Embryonic facial prominence (tissue), 1 donor: ENCODE results near the gene ASIP.
"Not testable (repeated sequence)": the region's sequence is repeated elsewhere in the genome, so short reads cannot be mapped to it uniquely, and the experiment has no call there.

Experiments
- DNase-seq: peaks from one replicate; pipeline ENCODE4 v3.0.0-alpha.2; 2016; ENCODE audit errors: extremely low spot score

ASIP gene

GRCh38 chr20:34285450-34285849 lies 44.2 kb downstream of the ASIP start:
- DNase-seq = no peak

DNA sequence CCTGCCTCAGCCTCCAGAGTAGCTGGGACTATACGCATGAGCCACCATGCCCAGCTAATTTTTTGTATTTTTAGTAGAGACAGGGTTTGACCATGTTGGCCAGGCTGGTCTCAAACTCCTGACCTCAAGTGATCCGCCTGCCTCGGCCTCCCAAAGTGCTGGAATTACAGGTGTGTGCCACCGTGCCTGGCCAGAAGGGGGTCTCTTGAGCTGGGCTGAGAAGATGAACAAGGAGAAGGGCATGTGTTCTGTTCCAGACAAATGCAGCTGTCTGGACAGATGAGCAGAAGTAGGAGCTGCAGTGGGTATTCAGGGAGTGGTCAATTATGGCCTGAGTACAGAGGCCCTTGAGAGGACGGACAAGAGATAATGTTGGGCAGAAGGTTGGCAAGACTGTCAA lies 46.3 kb downstream of the ASIP start:
- not testable (repeated sequence) for DNase-seq

DNA sequence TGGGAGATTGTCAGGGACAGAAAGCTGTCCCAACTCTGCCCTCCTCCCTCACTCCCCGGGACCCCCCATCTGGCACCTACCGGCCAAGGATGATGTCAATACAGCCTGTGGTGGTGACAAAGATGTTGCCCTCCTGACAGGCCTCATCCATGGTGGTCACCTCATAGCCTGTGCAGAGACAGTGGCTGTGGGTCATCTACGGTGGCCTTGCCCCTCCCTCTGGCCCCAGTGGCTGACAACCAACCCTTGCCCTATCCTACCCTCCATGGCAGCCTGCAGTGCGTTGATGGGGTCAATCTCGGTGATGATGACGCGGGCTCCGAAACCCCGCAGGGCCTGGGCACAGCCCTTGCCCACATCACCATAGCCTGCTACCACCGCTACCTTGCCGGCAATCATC lies 49.2 kb downstream of the ASIP start:
- DNase-seq = no peak

- DNase-seq = no peak
Measured at GRCh38 chr20:34292496-34292895, 51.3 kb downstream of the ASIP start.

GRCh38 chr20:34293119-34293518 lies 51.9 kb downstream of the ASIP start:
- DNase-seq = no peak

DNA sequence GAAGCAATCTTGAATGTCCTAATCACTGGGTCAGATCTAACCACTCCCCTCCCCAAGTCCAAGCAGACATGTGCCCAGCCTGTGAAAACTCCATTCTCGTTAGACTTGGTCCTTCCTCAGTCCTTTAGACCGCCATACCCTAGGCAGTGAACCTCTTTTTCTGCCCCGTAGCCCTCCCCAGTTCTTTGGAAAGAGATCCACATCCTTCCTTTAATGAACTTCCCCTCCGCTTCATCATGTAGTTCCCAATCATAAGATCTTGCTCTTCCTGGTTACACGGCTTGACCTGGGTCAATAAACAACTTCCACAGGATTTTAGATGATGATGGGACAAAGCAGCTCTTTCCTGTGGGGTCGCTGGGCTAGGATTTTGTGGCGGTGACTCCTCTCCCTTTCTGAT lies 52.4 kb downstream of the ASIP start:
- no peak for DNase-seq

- no peak for DNase-seq
Measured at GRCh38 chr20:34294563-34294962, 53.3 kb downstream of the ASIP start.

- DNase-seq = no peak
Measured at GRCh38 chr20:34295284-34295683, 54.1 kb downstream of the ASIP start.

GRCh38 chr20:34296468-34296867 lies 55.2 kb downstream of the ASIP start:
- DNase-seq = no peak

GRCh38 chr20:34298294-34298784 lies 57.1 kb downstream of the ASIP start:
- not testable (repeated sequence) for DNase-seq

DNA sequence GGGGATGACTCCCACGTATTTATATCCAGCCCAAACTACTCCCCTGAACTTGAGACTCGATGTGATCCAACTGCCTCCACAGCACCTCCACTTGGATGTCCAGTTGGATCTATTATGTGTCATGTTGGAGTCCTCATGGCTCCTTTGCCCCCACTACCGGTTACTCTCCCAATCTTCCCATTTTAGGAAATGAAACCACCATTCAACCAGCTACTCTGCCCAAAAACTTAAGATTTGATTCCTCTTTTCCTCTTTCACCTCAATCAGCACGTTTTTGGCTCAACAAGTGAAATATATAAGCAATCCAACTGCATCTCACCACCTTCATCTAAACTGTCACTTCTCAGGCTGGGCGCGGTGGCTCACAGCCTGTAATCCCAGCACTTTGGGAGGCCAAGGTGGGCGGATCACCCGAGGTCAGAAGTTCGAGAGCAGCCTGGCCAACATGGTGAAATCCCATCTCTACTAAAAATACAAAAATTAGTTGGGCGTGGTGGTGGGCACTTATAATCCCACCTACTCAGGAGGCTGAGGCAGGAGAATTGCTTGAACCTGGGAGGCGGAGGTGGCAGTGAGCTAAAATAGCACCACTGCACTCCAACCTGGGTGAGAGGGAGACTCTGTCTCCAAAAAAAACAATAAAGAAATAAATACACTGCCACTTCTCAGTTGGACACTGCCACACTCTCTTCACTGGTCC lies 58.5 kb downstream of the ASIP start:
- no peak for DNase-seq

GRCh38 chr20:34300256-34300806 lies 59.1 kb downstream of the ASIP start:
- DNase-seq = no peak

- no peak for DNase-seq
Measured at GRCh38 chr20:34300809-34301586, 59.8 kb downstream of the ASIP start.

GRCh38 chr20:34301587-34302311 lies 60.5 kb downstream of the ASIP start:
- DNase-seq = no peak

DNA sequence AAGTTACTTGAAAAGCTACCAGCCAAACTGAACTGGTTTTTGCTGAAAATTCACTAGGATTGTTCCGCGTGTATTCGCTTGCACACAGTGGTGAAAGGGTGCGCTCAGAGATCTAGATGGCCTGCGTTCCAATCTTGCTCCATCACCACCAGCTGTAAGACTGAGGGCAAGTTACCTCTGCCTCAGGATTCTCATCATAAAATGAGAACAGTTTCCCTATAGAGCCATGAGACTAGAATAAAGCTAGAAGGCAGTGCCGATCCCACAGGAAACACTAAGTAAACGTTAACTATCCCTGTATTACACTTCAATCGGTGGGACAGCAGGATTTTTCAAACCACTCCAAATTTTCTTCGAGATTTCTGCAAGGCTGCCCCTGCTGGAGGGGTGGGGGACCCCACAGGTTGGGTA lies 61.1 kb downstream of the ASIP start:
- DNase-seq = no peak

GRCh38 chr20:34302723-34303533 lies 61.7 kb downstream of the ASIP start, which contains the start of gene AHCY:
TSS of gene AHCY (minus strand) at chr20:34303355. CDS start at chr20:34303270, 85 bp downstream.
- DNase-seq = peak; percentile 86

GRCh38 chr20:34305333-34306230 lies 64.4 kb downstream of the ASIP start:
- no peak for DNase-seq

DNA sequence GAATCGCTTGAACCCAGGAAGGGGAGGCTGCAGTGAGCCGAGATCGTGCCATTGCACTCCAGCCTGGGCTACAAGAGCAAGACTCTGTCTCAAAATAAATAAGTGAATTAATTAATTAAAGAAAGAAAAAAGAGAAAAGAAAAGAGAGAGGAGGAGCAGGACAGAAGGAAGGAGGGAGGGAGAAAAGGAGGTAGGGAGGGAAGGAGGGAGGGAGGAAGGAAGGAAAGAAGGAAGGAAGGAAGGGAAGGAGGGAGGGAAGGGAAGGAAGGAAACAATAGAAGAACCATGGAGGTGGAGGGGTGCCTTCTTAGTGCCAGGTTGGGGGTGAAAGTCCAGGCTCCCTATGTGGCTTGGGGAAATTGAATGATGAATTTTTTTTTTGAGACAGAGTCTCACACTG lies 68.5 kb downstream of the ASIP start:
- no peak for DNase-seq

GRCh38 chr20:34310481-34311117 lies 69.4 kb downstream of the ASIP start:
- no peak for DNase-seq
